Panc1 (cell line): ENCODE data around the gene PZP. TPM values are rescaled to one million over a fixed set of nuclear protein-coding genes. Genes with fewer than 3 reads are reported as not detected.

Experiments
- ATAC-seq: fragments of 200-7000 bp; cut with Tn5 transposase; 2 replicates; pipeline ENCODE4 v1.9.1; 2020; ENCODE audit warnings: mild to moderate bottlenecking, moderate library complexity
- BruUV-seq: library from RNA; stranded (reverse); fragments of 400-500 nt; replicated peaks from 2 replicates; lab custom pipeline; 2021; lab: Mats Ljungman, UMichigan
- CTCF ChIA-PET: fragments of 300-600 bp; sonication (Branson Sonifier 250); formaldehyde crosslinking; loops from one replicate; lab custom pipeline; 2022; ENCODE audit warnings: antibody characterized with exemption; lab: Charles Lee
- POLR2A ChIA-PET: fragments of 300-600 bp; sonication (Branson Sonifier 250); formaldehyde crosslinking; loops from one replicate; lab custom pipeline; 2022; ENCODE audit warnings: antibody characterized with exemption; lab: Charles Lee
- DNase-seq: peaks from one replicate; pipeline ENCODE4 v3.0.0-alpha.2; 2010; ENCODE audit warnings: low read depth, low spot score
- H3K27ac ChIP-seq: 2 replicates; pipeline ENCODE4 v1.5.1; 2011; ENCODE audit warnings: mild to moderate bottlenecking, low read length, inconsistent platforms
- H3K27me3 ChIP-seq: fragments of 200-500 bp; sonication (Bioruptor generic); 2 replicates; pipeline ENCODE4 v1.6.0; 2014; ENCODE audit warnings: low read length, inconsistent platforms; ENCODE audit not compliant: control insufficient read depth, insufficient read depth
- H3K36me3 ChIP-seq: fragments of 200-500 bp; sonication (Bioruptor generic); 2 replicates; pipeline ENCODE4 v1.5.1; 2014; ENCODE audit warnings: inconsistent platforms, mild to moderate bottlenecking, low read length, moderate library complexity; ENCODE audit not compliant: control insufficient read depth, insufficient read depth
- H3K4me1 ChIP-seq: 2 replicates; pipeline ENCODE4 v1.5.1; 2011; ENCODE audit warnings: inconsistent platforms, mild to moderate bottlenecking, low read length, moderate library complexity; ENCODE audit not compliant: control insufficient read depth, insufficient read depth
- H3K4me3 ChIP-seq, 2 experiments: 2 replicates each; pipeline ENCODE4 v1.5.1; 2011 to 2012; ENCODE audit warnings: low read depth in 2 of 2, low read length in 2 of 2, mild to moderate bottlenecking in 2 of 2, inconsistent platforms in 1 of 2, moderate library complexity in 1 of 2
- H3K9me3 ChIP-seq: fragments of 200-500 bp; sonication (Bioruptor generic); 2 replicates; pipeline ENCODE4 v1.5.1; 2014; ENCODE audit warnings: low read depth, mild to moderate bottlenecking, inconsistent platforms, low read length, moderate library complexity; ENCODE audit not compliant: control insufficient read depth, insufficient read depth
- POLR2AphosphoS5 ChIP-seq: IDR thresholded peaks from 2 replicates; pipeline ENCODE4 v1.6.1; 2012; ENCODE audit warnings: mild to moderate bottlenecking, low read depth, low read length, moderate library complexity
- SIN3A ChIP-seq: IDR thresholded peaks from 2 replicates; pipeline ENCODE4 v1.6.1; 2012; ENCODE audit warnings: low read depth, mild to moderate bottlenecking, low read length, moderate library complexity, borderline replicate concordance; ENCODE audit not compliant: insufficient read depth
- TCF7L2 ChIP-seq: IDR thresholded peaks from 2 replicates; pipeline ENCODE4 v1.6.1; 2011; ENCODE audit warnings: mild to moderate bottlenecking, low read depth, low read length, inconsistent platforms
- in situ Hi-C: cut with HindIII; loops from 2 replicates; pipeline ENCODE4 v1.10.0; 2016; ENCODE audit warnings: low sequenced_read_pairs, low pct_unique_long_range_greater_than_20kb
- intact Hi-C: fragments of 100-400 bp; cut with micrococcal nuclease; formaldehyde crosslinking; loops from one replicate; pipeline ENCODE4 v1.10.0; 2022; ENCODE audit not compliant: unreplicated experiment
- total RNA-seq: library from RNA; stranded (reverse); gene quantifications from one replicate; pipeline ENCODE4 v1.2.1, GENCODE V29; 2021; ENCODE audit not compliant: unreplicated experiment
- TF ChIP-seq, protein P1 (sequence below): fragments of 450-650 bp; IDR thresholded peaks from 2 replicates; pipeline ENCODE4 v1.5.1; 2017; ENCODE audit warnings: mild to moderate bottlenecking
- TF ChIP-seq, protein P2 (sequence below), 2 experiments: IDR thresholded peaks; 2 replicates each; pipeline ENCODE4 v1.6.1; 2011 to 2012; ENCODE audit warnings: low read depth in 2 of 2, control low read depth in 1 of 2, low read length in 1 of 2, mild to moderate bottlenecking in 1 of 2, moderate library complexity in 1 of 2; ENCODE audit not compliant: insufficient read depth in 1 of 2

PZP gene
- total RNA-seq, 1 experiment from 2014 or later, result not detected

DNA sequence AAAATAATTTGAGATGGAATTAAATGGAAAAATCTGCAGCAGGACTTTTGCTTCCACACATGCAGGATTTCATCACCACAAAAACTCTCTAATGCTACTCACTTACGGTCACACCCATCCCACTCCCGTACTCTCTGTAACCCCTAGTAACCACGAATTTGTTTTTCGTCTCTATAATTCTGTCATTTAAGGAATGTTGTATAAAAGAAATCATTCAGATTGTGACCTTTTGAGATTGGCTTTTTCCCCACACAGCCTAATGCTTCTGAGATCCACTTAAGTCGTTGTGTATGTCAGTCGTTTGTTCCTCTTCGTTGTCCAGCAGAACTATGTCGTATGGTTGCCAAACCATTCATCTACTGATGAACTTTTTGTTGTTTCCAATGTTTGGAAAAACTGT is 19.8 kb upstream of the PZP start:
- Histone ChIP-seq H3K27ac (no peak overlapping the region), H3K36me3 (no peaks in the 10 kb centered on the region), H3K27me3 (peaks cover 13% of the 10 kb centered on the region), H3K4me1 (no peaks in the 10 kb centered on the region), H3K4me3 (no peak overlapping the region), H3K9me3 (no peaks in the 10 kb centered on the region)
- ATAC-seq (no peak), DNase-seq (no peak)
- POLR2A ChIA-PET, result no interaction called here
- in situ Hi-C loops, result no loop called here
- TF ChIP-seq, protein P1, sequence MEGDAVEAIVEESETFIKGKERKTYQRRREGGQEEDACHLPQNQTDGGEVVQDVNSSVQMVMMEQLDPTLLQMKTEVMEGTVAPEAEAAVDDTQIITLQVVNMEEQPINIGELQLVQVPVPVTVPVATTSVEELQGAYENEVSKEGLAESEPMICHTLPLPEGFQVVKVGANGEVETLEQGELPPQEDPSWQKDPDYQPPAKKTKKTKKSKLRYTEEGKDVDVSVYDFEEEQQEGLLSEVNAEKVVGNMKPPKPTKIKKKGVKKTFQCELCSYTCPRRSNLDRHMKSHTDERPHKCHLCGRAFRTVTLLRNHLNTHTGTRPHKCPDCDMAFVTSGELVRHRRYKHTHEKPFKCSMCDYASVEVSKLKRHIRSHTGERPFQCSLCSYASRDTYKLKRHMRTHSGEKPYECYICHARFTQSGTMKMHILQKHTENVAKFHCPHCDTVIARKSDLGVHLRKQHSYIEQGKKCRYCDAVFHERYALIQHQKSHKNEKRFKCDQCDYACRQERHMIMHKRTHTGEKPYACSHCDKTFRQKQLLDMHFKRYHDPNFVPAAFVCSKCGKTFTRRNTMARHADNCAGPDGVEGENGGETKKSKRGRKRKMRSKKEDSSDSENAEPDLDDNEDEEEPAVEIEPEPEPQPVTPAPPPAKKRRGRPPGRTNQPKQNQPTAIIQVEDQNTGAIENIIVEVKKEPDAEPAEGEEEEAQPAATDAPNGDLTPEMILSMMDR, result no peak
- TF ChIP-seq, protein P2, sequence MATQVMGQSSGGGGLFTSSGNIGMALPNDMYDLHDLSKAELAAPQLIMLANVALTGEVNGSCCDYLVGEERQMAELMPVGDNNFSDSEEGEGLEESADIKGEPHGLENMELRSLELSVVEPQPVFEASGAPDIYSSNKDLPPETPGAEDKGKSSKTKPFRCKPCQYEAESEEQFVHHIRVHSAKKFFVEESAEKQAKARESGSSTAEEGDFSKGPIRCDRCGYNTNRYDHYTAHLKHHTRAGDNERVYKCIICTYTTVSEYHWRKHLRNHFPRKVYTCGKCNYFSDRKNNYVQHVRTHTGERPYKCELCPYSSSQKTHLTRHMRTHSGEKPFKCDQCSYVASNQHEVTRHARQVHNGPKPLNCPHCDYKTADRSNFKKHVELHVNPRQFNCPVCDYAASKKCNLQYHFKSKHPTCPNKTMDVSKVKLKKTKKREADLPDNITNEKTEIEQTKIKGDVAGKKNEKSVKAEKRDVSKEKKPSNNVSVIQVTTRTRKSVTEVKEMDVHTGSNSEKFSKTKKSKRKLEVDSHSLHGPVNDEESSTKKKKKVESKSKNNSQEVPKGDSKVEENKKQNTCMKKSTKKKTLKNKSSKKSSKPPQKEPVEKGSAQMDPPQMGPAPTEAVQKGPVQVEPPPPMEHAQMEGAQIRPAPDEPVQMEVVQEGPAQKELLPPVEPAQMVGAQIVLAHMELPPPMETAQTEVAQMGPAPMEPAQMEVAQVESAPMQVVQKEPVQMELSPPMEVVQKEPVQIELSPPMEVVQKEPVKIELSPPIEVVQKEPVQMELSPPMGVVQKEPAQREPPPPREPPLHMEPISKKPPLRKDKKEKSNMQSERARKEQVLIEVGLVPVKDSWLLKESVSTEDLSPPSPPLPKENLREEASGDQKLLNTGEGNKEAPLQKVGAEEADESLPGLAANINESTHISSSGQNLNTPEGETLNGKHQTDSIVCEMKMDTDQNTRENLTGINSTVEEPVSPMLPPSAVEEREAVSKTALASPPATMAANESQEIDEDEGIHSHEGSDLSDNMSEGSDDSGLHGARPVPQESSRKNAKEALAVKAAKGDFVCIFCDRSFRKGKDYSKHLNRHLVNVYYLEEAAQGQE (IDR thresholded peaks at IDR 0.05; ENCODE audit: insufficient read depth in 1 of 2, low read depth in 2 of 2, low read length in 1 of 2), result no peak
- no peak for TF ChIP-seq SIN3A
- TF ChIP-seq TCF7L2, result no peak
- no peak for TF ChIP-seq POLR2AphosphoS5
- CTCF ChIA-PET, result interaction anchor here (0.7 kb wide), 1 partner anchor 282 kb away, joined by 3 read pairs; no protein-coding TSS in a partner anchor
- intact Hi-C loops, result no loop called here
- BruUV-seq, result no TSS peak

DNA sequence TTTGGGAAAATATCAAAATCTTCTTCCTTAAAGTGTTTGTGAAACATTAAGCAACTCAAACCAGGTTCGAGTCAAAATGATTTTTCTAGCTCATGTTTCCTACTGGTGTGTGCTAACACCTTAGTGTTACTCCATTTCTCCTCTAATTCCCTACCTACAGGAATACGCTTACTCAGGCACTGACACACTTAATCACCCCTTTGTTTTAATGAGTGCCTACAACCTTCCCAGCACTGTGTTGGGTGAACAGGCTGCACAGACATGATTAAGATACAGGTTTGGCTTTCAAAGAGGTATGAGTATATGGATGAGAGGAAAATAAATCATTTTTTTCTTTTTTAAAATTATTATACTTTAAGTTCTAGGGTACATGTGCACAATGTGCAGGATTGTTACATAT is 15.6 kb upstream of the PZP start:
- in situ Hi-C loops, result no loop called here
- ChIA-PET CTCF (no interaction called here), POLR2A (no interaction called here)
- DNase-seq (no peak), ATAC-seq (no peak)
- H3K27me3 ChIP-seq, result peaks cover 7% of the 10 kb centered on the region
- H3K4me3 ChIP-seq, result no peak overlapping the region
- no peak overlapping the region for H3K27ac ChIP-seq
- H3K36me3 ChIP-seq, result no peaks in the 10 kb centered on the region
- H3K9me3 ChIP-seq, result no peaks in the 10 kb centered on the region
- no TSS peak for BruUV-seq
- TF ChIP-seq, protein P1, result no peak
- no peak for TF ChIP-seq SIN3A
- TF ChIP-seq, protein P2 (IDR thresholded peaks at IDR 0.05; ENCODE audit: insufficient read depth in 1 of 2, low read depth in 2 of 2, low read length in 1 of 2), result no peak
- TF ChIP-seq POLR2AphosphoS5, result no peak
- no peak for TF ChIP-seq TCF7L2
- no peaks in the 10 kb centered on the region for H3K4me1 ChIP-seq
- intact Hi-C loops, result no loop called here
